ENCODE data around the gene NT5E. TPM values are rescaled to one million over a fixed set of nuclear protein-coding genes. Genes with fewer than 3 reads are reported as not detected.

The NT5E gene
- total RNA-seq, 2 donors from 2014 or later, result 8.2 to 31.2 TPM

- no peaks in the 10 kb centered on the region for H3K9me3 ChIP-seq
- no peak overlapping the region for H3K27ac ChIP-seq
- H3K27me3 ChIP-seq (replicated peaks; ENCODE audit: insufficient read depth), result no peaks in the 10 kb centered on the region
- H3K4me1 ChIP-seq (replicated peaks), result no peaks in the 10 kb centered on the region
- DNase-seq (ENCODE audit: low spot score), result no peak
- no peak for TF ChIP-seq POLR2AphosphoS5 (IDR thresholded peaks at IDR 0.05)
- no peak for TF ChIP-seq CTCF (IDR thresholded peaks at IDR 0.05)
- TF ChIP-seq POLR2A (IDR thresholded peaks at IDR 0.05), result no peak
- no peaks in the 10 kb centered on the region for H3K36me3 ChIP-seq
- H3K4me3 ChIP-seq, result no peak overlapping the region
- intact Hi-C loops (cut with DNase I), result no loop called here
- WGBS, result 68% methylated on average over 4 of the region's 4 CpGs
Observed at GRCh38 chr6:85460921-85461797, 11.3 kb downstream of the NT5E start.

GRCh38 chr6:85461798-85462170, 11.9 kb downstream of the NT5E start:
- H3K27ac ChIP-seq, result no peak overlapping the region
- no peak overlapping the region for H3K4me3 ChIP-seq
- TF ChIP-seq POLR2A (IDR thresholded peaks at IDR 0.05), result no peak
- TF ChIP-seq POLR2AphosphoS5 (IDR thresholded peaks at IDR 0.05), result no peak
- TF ChIP-seq CTCF (IDR thresholded peaks at IDR 0.05), result no peak
- 81% methylated on average over 4 of the region's 4 CpGs for WGBS
- no peaks in the 10 kb centered on the region for H3K9me3 ChIP-seq
- H3K36me3 ChIP-seq, result no peaks in the 10 kb centered on the region
- no peaks in the 10 kb centered on the region for H3K27me3 ChIP-seq (replicated peaks; ENCODE audit: insufficient read depth)
- H3K4me1 ChIP-seq (replicated peaks), result no peaks in the 10 kb centered on the region
- DNase-seq (ENCODE audit: low spot score), result no peak
- intact Hi-C loops (cut with DNase I), result no loop called here

- Histone ChIP-seq H3K4me3 (no peak overlapping the region), H3K4me1 (replicated peaks) (no peaks in the 10 kb centered on the region), H3K27me3 (replicated peaks; ENCODE audit: insufficient read depth) (no peaks in the 10 kb centered on the region), H3K9me3 (no peaks in the 10 kb centered on the region), H3K27ac (no peak overlapping the region), H3K36me3 (no peaks in the 10 kb centered on the region)
- TF ChIP-seq POLR2AphosphoS5 (IDR thresholded peaks at IDR 0.05) (no peak), POLR2A (IDR thresholded peaks at IDR 0.05) (no peak), CTCF (IDR thresholded peaks at IDR 0.05) (no peak)
- WGBS, result 52% methylated on average over 2 of the region's 2 CpGs
- DNase-seq (ENCODE audit: low spot score), result no peak
- intact Hi-C loops (cut with DNase I), result no loop called here
Observed at GRCh38 chr6:85462673-85463072, 12.8 kb downstream of the NT5E start.

- no peaks in the 10 kb centered on the region for H3K27me3 ChIP-seq (replicated peaks; ENCODE audit: insufficient read depth)
- no peaks in the 10 kb centered on the region for H3K4me1 ChIP-seq (replicated peaks)
- H3K4me3 ChIP-seq, result no peak overlapping the region
- no peaks in the 10 kb centered on the region for H3K36me3 ChIP-seq
- intact Hi-C loops (cut with DNase I), result no loop called here
- TF ChIP-seq POLR2A (IDR thresholded peaks at IDR 0.05) (no peak), CTCF (IDR thresholded peaks at IDR 0.05) (no peak), POLR2AphosphoS5 (IDR thresholded peaks at IDR 0.05) (no peak)
- H3K9me3 ChIP-seq, result no peaks in the 10 kb centered on the region
- no peak overlapping the region for H3K27ac ChIP-seq
- no peak for DNase-seq (ENCODE audit: low spot score)
- WGBS, result 77% methylated on average over 4 of the region's 4 CpGs
Observed at GRCh38 chr6:85463621-85464259, 13.9 kb downstream of the NT5E start.

All from prostate gland (tissue), 2 donors.